ENCODE measurements around the gene KCNIP2. TPM values are rescaled to one million over a fixed set of nuclear protein-coding genes. Genes with fewer than 3 reads are reported as not detected.

KCNIP2 gene
- total RNA-seq, result 0.14 and 2.9 TPM in 2 replicates

GRCh38 chr10:101843032-101844021, at the start of gene KCNIP2:
Gene KCNIP2, minus strand, starts transcription at chr10:101843800. Its CDS starts 232 bp downstream, at chr10:101843568.
- H3K4me3 ChIP-seq (ENCODE audit: low read depth, low read length), result peak within 1 kb of the TSS; percentile 44
- TF ChIP-seq, protein P1, sequence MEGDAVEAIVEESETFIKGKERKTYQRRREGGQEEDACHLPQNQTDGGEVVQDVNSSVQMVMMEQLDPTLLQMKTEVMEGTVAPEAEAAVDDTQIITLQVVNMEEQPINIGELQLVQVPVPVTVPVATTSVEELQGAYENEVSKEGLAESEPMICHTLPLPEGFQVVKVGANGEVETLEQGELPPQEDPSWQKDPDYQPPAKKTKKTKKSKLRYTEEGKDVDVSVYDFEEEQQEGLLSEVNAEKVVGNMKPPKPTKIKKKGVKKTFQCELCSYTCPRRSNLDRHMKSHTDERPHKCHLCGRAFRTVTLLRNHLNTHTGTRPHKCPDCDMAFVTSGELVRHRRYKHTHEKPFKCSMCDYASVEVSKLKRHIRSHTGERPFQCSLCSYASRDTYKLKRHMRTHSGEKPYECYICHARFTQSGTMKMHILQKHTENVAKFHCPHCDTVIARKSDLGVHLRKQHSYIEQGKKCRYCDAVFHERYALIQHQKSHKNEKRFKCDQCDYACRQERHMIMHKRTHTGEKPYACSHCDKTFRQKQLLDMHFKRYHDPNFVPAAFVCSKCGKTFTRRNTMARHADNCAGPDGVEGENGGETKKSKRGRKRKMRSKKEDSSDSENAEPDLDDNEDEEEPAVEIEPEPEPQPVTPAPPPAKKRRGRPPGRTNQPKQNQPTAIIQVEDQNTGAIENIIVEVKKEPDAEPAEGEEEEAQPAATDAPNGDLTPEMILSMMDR (conservative IDR thresholded peaks at IDR 0.05; ENCODE audit: low read depth, low read length), result peak; percentile 73
- DNase-seq (ENCODE audit: low read depth), result no peak

DNA sequence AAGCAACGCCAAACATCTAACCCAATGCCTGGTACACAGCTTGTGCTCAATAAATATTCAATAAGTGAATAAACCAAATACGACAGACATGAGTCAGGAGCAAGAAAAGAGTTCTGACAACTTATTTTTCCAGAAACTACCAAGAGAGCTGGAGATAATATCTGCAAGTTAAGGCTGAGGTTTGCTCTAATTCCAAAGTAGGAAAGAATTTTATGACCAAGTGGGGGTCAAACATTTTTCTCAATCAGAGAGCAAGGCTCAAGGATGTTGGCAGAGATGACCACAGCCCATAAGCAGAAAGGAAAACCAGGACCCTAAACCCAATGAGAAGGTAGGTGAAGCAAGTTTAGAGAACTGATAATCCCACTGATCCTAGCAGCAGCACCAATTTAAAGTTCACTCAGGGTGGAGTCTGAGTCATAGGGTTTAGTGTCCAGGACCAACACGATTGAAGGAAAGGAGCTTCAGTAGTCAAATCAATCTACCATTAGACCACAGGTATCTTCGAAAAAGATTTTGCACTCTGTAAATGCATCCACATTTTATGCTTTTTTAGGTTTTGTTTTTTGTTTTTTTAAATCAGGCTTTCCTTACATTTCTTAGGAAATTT, 49.3 kb upstream of the KCNIP2 start:
- no peak for DNase-seq (ENCODE audit: low read depth)
- TF ChIP-seq, protein P1 (conservative IDR thresholded peaks at IDR 0.05; ENCODE audit: low read depth, low read length), result no peak

GRCh38 chr10:101889256-101890210, 45.9 kb upstream of the KCNIP2 start:
- no peak overlapping the region for H3K4me3 ChIP-seq (ENCODE audit: low read depth, low read length)
- DNase-seq (ENCODE audit: low read depth), result no peak
- TF ChIP-seq, protein P1 (conservative IDR thresholded peaks at IDR 0.05; ENCODE audit: low read depth, low read length), result peak; percentile 98

More for the DNA sequence above, 49.3 kb upstream of the KCNIP2 start:
- no peak overlapping the region for H3K4me3 ChIP-seq (ENCODE audit: low read depth, low read length)

DNA sequence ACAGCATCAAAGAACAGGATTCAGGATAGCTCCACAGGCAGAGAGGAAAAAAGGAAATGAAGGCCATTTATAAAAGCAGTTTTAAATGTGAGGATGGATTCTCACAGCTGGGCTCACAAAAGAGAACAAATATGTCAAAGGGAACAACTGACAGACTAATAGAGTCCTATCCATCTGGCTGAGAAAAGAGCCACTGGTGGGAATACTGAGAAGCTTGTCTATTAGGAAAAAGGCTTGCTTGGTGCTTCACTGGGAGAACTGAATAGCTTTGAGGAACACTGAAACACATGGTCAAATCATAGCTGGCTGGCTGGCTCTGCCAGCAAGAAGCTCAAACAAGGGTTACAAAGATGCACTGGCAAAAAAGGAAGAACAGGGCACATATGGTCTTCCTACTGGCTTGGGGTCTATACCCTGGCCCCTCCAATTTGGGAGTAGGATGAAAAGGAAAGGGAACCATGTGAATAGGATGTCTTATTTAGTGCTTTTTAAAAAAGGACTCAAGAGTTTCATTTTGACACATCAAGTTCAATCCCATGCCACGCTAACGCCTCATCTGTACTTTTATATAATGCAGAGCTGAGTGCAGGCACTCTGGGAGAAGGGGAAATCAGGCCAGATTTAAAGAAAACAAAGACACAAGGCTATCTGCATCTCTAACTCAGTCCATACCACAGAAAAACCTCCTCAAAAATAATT, 44.8 kb upstream of the KCNIP2 start:
- DNase-seq (ENCODE audit: low read depth), result no peak
- H3K4me3 ChIP-seq (ENCODE audit: low read depth, low read length), result no peak overlapping the region
- TF ChIP-seq, protein P1 (conservative IDR thresholded peaks at IDR 0.05; ENCODE audit: low read depth, low read length), result no peak

DNA sequence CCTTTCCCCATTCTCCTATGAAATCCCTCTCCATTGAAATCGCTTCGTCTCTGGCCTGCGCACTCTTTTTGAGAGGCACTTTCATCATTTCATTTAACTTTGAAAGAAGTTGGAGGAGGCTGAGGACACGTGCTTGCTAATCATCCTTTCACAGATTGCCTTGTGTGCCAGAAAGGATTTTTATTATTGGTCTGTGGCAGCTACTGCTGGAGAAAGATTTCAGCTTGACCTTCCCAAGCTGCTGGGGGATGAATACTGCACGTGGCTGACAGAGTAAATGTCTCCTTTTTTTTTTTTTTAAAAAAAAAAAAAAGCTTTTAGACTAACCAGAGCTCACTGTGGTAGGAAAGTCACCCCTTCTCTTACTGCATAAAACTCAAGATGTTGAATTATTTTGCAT, 44.2 kb upstream of the KCNIP2 start:
- H3K4me3 ChIP-seq (ENCODE audit: low read depth, low read length), result no peak overlapping the region
- DNase-seq (ENCODE audit: low read depth), result no peak
- TF ChIP-seq, protein P1 (conservative IDR thresholded peaks at IDR 0.05; ENCODE audit: low read depth, low read length), result no peak

All from epithelial cell of proximal tubule (primary cell).